Body of pancreas (tissue), 4 donors: Measurements from ENCODE around the gene FH.

ENCODE experiments used
- CTCF ChIP-seq, 7 experiments: fragments of 450-650 bp in 4 of 7; fragments of 200-600 bp in 3 of 7; sonication (generic) in 3 of 7; IDR thresholded peaks; one replicate each; pipeline ENCODE4 v1.5.1; 2016 to 2019; ENCODE audit warnings: antibody characterized with exemption in 7 of 7
- POLR2A ChIP-seq, 3 donors: fragments of 450-650 bp; IDR thresholded peaks; one replicate each; pipeline ENCODE4 v1.6.1; 2016; ENCODE audit warnings: antibody characterized with exemption in 3 of 3, mild to moderate bottlenecking in 2 of 3

DNA sequence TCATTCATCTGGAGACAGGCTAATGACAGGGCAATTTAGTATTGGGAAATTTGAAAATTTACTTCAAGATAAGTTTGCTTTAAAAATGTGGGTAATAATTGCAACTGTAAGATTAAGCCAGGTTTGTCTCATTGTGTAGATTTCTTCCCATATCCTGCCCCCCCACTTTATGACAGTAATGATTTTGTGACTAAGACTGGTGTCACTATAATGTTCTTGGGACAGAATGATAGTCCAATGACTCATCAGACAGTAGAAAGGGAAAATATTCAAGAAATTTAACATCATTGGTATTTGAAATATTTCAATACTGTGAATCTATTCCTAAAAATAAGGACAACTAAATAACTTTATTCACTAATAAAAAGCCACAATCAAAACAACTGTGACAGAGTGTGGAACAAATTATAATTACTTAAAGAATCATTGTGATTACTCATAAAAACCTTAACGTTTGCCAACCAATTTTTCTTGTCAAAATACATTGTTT lies 36.7 kb downstream of the FH start:
- no peak for TF ChIP-seq CTCF (IDR thresholded peaks at IDR 0.05)
- no peak for TF ChIP-seq POLR2A (IDR thresholded peaks at IDR 0.05)
